Measurements from ENCODE around the gene BCL7A. TPM values are rescaled to one million over a fixed set of nuclear protein-coding genes. Genes with fewer than 3 reads are reported as not detected.

Gene BCL7A
- polyA plus RNA-seq, 1 of the 3 experiments (the other 2 are of a cell fraction): 34.0 TPM

DNA sequence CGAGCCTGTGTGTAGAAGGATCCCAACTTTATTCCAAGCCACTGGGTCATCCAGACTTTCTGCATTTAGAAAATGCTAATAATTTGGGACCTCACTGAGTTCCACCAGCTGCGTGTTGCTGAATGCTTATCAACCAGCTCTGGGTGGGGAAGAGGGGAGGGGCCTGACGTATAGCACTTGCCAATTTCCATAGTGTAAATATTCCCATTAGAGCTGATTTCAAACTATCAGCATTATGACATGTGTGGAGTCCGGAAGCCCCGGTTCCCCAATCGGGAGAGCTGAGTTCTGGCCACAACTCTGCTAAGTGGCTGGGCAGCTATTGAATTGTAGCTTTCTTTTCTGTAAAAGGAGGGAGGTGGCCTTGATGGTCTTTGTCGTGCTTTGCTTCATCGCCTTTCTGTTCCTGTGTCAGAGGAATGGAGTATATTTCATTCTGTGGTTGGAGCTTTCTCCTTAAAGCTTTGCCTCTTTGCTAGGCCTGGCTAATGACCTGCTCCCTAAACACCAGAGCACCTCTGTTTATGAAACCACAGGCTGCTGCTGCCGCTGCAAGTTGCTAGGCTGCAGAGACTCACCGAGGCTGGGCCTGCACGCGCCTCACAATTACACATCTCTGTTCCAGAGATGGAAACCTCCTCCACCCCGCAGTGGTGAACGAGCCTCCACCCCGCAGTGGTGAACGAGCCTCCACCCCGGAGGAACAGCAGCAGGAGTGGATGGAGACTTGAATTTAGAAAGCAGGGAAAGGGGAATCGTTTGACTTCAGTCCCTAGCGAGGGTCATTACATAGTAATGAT lies 7.7 kb upstream of the BCL7A start:
- Histone ChIP-seq H3K4me3 (ENCODE audit: low read depth in 2 of 2, low read length in 1 of 2) (no peak overlapping the region), H2AFZ (ENCODE audit: low read depth) (no peak overlapping the region), H4K20me1 (ENCODE audit: insufficient read depth) (no peaks in the 10 kb centered on the region), H3K9me3 (no peaks in the 10 kb centered on the region; the same call in 1 of the 2 replicates), H3K4me1 (ENCODE audit: control insufficient read depth in 1 of 2, insufficient read depth in 2 of 2, low read depth in 1 of 2, low read length in 1 of 2) (no peaks in the 10 kb centered on the region), H3K27me3 (ENCODE audit: insufficient read depth) (no peaks in the 10 kb centered on the region), H3K4me2 (no peak overlapping the region), H3K36me3 (replicated peaks in 1 of 2; ENCODE audit: control insufficient read depth in 1 of 2, insufficient read depth in 2 of 2, low read length in 1 of 2) (no peaks in the 10 kb centered on the region), H3K9me2 (no peaks in the 10 kb centered on the region), H3K27ac (ENCODE audit: low read depth in 2 of 2, low read length in 1 of 2) (no peak overlapping the region), H3K79me2 (ENCODE audit: insufficient read depth) (no peaks in the 10 kb centered on the region), H3F3A (replicated peaks; ENCODE audit: insufficient read depth) (peaks cover 2% of the 10 kb centered on the region), H3K9ac (no peak overlapping the region)
- WGBS (ENCODE audit: low lambda C conversion rate): 91% methylated on average over 19 of the region's 19 CpGs
- CTCF ChIA-PET: interaction anchor here (1.4 kb wide), 1 partner anchor 40 kb away, joined by 3 read pairs; no protein-coding TSS in a partner anchor
- POLR2A ChIA-PET: no interaction called here
- TF ChIP-seq POLR2AphosphoS5 (IDR thresholded peaks at IDR 0.05; ENCODE audit: low read depth, low read length) (no peak), MXI1 (IDR thresholded peaks at IDR 0.05; ENCODE audit: low read depth, low read length) (no peak), SMC3 (IDR thresholded peaks at IDR 0.05; ENCODE audit: low read depth, low read length) (no peak)
- TF ChIP-seq, protein P1, sequence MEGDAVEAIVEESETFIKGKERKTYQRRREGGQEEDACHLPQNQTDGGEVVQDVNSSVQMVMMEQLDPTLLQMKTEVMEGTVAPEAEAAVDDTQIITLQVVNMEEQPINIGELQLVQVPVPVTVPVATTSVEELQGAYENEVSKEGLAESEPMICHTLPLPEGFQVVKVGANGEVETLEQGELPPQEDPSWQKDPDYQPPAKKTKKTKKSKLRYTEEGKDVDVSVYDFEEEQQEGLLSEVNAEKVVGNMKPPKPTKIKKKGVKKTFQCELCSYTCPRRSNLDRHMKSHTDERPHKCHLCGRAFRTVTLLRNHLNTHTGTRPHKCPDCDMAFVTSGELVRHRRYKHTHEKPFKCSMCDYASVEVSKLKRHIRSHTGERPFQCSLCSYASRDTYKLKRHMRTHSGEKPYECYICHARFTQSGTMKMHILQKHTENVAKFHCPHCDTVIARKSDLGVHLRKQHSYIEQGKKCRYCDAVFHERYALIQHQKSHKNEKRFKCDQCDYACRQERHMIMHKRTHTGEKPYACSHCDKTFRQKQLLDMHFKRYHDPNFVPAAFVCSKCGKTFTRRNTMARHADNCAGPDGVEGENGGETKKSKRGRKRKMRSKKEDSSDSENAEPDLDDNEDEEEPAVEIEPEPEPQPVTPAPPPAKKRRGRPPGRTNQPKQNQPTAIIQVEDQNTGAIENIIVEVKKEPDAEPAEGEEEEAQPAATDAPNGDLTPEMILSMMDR (IDR thresholded peaks at IDR 0.05): no peak
- DNase-seq: no peak

DNA sequence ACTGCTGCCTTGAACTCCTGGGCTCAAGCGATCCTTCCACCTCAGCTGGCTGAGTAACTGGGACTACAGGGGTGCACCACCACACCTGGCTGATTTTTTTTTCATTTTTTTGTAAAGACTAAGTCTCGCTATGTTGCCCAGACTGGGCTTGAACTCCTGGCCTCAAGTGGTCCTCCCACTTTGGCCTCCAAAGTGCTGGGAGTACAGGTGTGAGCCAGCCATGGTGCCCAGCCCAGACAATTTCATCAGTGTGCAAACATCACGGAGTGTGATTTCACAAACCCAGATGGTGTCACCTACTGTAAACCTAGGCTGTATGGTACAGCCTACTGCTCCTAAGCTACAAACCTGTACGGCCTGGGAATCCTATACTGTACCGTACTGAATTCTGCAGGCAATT lies 6.9 kb upstream of the BCL7A start:
- Histone ChIP-seq H3K9me3 (peaks cover 5% of the 10 kb centered on the region; the same call in 1 of the 2 replicates), H3K79me2 (ENCODE audit: insufficient read depth) (no peaks in the 10 kb centered on the region), H3K27me3 (ENCODE audit: insufficient read depth) (no peaks in the 10 kb centered on the region), H3K9ac (no peak overlapping the region), H3F3A (replicated peaks; ENCODE audit: insufficient read depth) (peaks cover 2% of the 10 kb centered on the region), H3K4me2 (no peak overlapping the region), H3K27ac (ENCODE audit: low read depth in 2 of 2, low read length in 1 of 2) (no peak overlapping the region), H3K9me2 (no peaks in the 10 kb centered on the region), H2AFZ (ENCODE audit: low read depth) (no peak overlapping the region), H3K36me3 (replicated peaks in 1 of 2; ENCODE audit: control insufficient read depth in 1 of 2, insufficient read depth in 2 of 2, low read length in 1 of 2) (no peaks in the 10 kb centered on the region), H3K4me1 (ENCODE audit: control insufficient read depth in 1 of 2, insufficient read depth in 2 of 2, low read depth in 1 of 2, low read length in 1 of 2) (no peaks in the 10 kb centered on the region), H4K20me1 (ENCODE audit: insufficient read depth) (no peaks in the 10 kb centered on the region), H3K4me3 (ENCODE audit: low read depth in 2 of 2, low read length in 1 of 2) (no peak overlapping the region)
- CTCF ChIA-PET: interaction anchor here (0.7 to 1.4 kb wide), 2 partner anchors 40 to 220 kb away, joined by 3 read pairs; no protein-coding TSS in a partner anchor
- no peak for DNase-seq
- POLR2A ChIA-PET: no interaction called here
- TF ChIP-seq MEF2A (IDR thresholded peaks at IDR 0.05; ENCODE audit: borderline replicate concordance, low read depth) (no peak), RCOR1 (IDR thresholded peaks at IDR 0.05; ENCODE audit: low read length) (no peak), ELF1 (IDR thresholded peaks at IDR 0.05) (no peak), JUND (IDR thresholded peaks at IDR 0.05) (no peak), TCF12 (IDR thresholded peaks at IDR 0.05) (no peak), NFIC (IDR thresholded peaks at IDR 0.05; ENCODE audit: borderline replicate concordance) (no peak), POLR2AphosphoS5 (IDR thresholded peaks at IDR 0.05; ENCODE audit: low read depth, low read length) (no peak), GATA2 (CRISPR knock-in tag; IDR thresholded peaks at IDR 0.05) (no peak), SIN3A (IDR thresholded peaks at IDR 0.05; ENCODE audit: borderline replicate concordance, low read depth, low read length) (no peak), RAD21 (IDR thresholded peaks at IDR 0.05; ENCODE audit: low read length) (no peak), IRF3 (IDR thresholded peaks at IDR 0.05; ENCODE audit: low read depth, low read length) (no peak), TAF1 (IDR thresholded peaks at IDR 0.05; ENCODE audit: borderline replicate concordance, low read depth, low read length) (no peak), CHD2 (IDR thresholded peaks at IDR 0.05; ENCODE audit: low read length, partially characterized antibody) (no peak)
- TF ChIP-seq, protein P2, sequence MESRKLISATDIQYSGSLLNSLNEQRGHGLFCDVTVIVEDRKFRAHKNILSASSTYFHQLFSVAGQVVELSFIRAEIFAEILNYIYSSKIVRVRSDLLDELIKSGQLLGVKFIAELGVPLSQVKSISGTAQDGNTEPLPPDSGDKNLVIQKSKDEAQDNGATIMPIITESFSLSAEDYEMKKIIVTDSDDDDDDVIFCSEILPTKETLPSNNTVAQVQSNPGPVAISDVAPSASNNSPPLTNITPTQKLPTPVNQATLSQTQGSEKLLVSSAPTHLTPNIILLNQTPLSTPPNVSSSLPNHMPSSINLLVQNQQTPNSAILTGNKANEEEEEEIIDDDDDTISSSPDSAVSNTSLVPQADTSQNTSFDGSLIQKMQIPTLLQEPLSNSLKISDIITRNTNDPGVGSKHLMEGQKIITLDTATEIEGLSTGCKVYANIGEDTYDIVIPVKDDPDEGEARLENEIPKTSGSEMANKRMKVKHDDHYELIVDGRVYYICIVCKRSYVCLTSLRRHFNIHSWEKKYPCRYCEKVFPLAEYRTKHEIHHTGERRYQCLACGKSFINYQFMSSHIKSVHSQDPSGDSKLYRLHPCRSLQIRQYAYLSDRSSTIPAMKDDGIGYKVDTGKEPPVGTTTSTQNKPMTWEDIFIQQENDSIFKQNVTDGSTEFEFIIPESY (IDR thresholded peaks at IDR 0.05; ENCODE audit: borderline replicate concordance, low read depth): no peak
- TF ChIP-seq, protein P1 (IDR thresholded peaks at IDR 0.05): no peak
- TF ChIP-seq, protein P3, sequence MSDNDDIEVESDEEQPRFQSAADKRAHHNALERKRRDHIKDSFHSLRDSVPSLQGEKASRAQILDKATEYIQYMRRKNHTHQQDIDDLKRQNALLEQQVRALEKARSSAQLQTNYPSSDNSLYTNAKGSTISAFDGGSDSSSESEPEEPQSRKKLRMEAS (IDR thresholded peaks at IDR 0.05; ENCODE audit: low read depth): no peak
- TF ChIP-seq, protein P4, sequence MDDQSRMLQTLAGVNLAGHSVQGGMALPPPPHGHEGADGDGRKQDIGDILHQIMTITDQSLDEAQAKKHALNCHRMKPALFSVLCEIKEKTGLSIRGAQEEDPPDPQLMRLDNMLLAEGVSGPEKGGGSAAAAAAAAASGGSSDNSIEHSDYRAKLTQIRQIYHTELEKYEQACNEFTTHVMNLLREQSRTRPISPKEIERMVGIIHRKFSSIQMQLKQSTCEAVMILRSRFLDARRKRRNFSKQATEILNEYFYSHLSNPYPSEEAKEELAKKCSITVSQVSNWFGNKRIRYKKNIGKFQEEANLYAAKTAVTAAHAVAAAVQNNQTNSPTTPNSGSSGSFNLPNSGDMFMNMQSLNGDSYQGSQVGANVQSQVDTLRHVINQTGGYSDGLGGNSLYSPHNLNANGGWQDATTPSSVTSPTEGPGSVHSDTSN (IDR thresholded peaks at IDR 0.05): no peak
- 92% methylated on average over 5 of the region's 5 CpGs for WGBS (ENCODE audit: low lambda C conversion rate)
